ENCODE data around the gene ARHGAP42.

The ARHGAP42 gene

DNA sequence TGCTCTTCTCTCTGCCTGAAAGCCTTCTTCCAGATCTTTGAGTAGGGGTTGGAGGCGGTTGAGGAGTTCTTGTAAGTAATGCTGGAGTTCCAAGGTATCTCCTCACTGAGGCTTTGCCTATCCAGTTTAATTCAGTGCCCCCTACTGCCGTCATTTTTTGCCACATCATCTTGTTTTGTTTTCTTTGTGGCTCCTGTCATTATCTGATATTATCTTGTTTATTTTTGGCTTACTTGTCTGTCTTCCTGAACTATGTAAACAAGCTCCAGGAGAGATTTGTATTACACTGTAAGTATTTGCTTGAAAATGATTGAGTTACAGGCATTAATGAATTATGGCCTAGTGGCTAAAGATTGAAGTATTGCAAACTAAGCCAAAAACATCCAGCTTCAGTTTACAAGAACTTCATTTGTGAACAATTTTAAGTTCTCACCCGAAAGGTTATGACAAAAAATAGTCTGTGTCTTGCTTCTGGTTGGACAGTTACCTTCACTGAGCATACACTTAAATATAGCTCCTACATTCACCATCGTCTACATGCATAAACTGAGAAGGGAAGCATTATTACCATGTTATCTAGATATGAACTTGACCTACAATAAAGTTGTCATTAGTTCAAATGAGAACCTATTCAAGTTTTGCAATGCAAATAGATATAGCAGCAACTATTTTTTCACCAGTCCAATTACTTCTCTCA lies 154.8 kb downstream of the ARHGAP42 start:
- no peak for DNase-seq

DNA sequence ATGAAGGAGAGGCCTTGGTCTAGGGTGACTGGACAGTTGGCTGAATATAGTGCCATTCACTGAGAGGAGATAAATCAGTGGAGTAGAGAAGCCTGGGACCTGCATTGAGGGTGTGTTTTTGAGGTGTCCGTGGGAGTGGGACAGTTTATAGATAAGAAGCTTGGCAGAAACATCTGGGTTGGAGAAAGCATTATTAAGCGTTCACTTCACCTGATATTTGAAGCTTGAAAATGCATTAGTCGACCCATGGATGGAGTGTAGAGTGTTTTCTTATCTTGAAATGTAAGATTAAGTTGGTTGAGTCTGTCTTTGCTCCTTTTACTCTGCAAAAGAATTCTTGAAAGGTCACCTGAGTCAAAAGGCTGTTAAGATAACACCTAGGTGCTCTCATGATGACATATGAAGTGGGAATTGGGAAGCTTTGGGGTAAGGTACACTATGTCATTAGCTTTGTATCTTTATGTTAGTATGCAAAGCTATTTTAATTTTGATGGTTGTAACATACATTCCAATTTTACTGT lies 160.7 kb downstream of the ARHGAP42 start:
- DNase-seq, result no peak

DNA sequence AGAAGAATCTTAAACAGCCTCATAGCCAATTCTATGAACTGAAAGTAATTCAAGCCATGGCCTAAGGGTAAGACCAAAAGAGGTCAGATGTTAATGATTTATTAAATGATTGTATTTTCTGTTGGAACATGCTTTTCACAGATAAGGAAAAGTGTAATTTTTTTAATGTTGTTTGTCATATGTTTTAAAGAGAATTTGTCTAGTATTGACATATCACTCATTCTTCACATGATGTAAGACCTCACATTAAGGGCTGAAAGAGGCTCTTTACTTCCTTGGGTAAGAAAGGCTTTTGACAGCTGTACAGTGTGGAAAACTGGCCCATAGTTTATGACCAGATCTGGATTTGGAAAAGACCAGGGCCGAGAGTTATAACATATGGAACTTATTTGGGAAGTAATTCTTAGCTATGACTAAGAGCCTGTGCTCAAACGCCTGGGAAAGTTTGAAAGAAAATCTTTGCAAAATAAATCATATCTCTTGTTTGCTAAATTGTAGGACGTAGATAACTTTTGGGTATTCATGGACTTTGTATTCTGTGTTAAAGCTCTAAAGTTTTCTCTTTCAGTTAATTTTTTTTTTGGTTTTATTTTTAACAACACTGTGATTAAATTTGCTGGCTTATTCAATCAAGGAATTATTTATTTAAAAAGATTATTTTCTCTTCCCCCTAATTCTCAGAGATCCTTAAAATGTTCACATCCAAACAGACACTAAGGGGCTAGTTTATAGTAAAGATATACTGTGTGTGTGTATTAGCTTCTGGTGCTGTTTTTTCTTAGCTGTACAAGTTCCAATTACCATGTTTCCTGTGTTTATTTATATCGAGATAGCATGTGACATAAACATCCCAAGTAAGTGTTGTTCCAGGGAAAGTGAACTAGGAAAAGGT lies 162.2 kb downstream of the ARHGAP42 start:
- no peak for DNase-seq

DNA sequence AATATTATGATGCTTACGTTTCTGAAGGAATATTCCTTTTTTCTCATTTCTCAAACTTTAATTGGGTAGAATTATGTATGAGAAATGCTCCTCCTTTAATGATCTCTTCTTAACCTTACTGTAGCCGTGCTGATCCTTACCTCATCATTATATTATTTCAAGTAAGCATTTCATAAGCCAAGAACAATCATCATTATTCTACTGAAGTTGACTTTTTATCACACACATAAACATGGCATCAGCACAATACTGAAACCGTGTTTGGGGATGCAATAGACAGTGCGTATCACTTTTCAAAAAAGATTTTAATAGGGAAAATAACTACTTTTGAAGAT lies 162.8 kb downstream of the ARHGAP42 start:
- DNase-seq, result no peak

DNA sequence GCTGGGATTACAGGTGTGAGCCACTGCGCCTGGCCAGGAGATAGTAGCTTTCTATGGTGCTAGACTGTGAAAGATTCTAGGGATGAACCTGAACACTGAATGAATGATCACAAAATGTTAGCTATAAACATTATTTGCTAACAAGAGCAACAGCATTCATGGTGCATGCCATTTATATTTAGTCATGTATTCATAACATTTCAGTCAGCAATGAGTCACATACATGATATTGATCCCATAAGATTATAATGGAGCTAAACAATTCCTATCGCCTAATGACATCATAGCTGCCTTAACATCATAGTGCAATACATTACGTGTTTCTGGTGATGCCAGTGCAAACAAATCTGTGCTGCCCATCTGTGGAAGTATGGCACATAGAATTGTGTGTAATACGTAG lies 164.1 kb downstream of the ARHGAP42 start:
- DNase-seq, result no peak

DNA sequence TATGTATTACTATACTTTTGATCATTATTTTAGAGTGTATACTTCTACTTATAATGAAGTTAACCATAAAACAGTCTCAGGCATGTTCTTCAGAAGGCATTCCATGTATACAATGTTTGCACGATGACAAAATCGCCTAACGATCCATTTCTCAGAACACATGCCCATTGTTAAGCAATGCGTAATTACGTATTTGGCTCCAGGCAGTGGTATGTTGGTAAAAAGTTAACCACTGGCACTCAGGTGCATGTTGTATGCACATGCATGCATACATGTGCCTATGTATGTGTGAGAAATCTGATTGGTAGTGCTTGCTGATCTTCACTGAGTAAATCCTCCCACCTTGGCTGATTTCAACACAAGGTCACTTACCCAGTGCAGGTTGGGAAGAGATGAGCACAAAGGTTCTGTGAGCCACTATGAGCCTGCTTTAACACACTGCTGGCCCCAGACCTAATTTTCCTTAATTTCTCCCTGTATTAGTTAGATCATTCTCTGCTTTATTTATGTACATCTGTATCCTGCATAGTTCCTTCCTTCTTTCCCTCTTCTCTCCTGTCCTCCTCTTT lies 164.6 kb downstream of the ARHGAP42 start:
- DNase-seq, result no peak

DNA sequence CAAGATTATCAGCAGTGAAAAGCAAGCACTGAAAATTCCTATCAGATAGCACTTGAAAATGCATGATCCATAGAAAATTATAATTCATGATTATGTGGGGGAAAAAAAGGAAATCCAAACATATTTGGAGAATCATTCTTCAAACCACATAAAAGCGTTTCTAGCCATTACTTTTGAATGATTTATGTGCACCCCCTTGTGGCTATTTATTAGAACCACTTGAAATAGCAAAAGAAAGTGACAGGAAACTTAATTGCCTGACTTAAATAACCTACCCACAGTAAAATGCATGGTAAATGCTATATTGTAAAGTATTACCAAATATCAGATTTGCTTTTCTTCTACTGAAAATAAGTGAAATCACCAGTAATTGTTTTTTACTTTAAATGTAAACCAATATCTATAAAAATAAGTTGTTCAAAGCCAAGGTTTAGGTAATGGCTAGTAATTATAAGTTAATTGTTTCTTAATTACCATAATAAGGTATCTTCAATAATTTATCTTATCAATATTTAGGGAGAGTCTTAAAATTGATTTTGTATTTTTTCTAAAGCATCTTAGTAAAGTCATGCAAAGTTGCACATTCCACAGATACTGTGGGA lies 168.5 kb downstream of the ARHGAP42 start:
- DNase-seq, result no peak

DNA sequence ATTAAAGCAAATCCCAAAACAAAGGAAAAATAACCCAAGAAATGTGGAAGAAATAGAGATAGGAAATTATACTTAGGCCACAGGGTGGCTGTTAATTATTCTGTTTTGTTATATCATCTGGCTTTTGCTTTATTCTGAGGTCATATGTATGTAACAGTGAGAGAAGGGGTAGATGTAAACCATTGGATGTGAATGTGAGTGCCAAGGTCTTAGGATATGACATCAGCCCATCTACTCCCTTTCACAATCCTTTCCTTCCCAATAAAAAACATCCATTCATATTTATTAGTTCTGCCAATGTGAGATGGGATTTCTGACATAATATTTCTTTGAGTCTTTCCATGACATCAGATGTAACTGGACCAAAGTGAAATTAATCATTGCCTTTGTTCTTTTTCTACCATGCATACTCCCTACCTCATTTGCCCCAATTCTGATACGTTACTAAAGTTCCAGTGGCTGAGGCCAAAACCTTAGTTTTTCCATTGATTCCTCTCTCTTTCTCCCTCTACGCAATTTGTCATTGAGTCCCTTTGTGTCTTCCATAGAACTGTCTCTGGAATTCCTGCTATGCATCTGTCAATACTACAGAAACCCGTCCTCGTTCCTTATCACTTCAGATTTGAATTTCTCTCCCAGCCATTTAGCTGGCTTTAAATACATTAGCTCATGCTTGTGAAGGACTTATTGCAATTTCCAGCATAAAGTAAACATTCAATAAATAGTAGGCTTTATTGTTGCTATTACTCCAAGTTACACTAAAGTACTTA lies 170.3 kb downstream of the ARHGAP42 start:
- no peak for DNase-seq

DNA sequence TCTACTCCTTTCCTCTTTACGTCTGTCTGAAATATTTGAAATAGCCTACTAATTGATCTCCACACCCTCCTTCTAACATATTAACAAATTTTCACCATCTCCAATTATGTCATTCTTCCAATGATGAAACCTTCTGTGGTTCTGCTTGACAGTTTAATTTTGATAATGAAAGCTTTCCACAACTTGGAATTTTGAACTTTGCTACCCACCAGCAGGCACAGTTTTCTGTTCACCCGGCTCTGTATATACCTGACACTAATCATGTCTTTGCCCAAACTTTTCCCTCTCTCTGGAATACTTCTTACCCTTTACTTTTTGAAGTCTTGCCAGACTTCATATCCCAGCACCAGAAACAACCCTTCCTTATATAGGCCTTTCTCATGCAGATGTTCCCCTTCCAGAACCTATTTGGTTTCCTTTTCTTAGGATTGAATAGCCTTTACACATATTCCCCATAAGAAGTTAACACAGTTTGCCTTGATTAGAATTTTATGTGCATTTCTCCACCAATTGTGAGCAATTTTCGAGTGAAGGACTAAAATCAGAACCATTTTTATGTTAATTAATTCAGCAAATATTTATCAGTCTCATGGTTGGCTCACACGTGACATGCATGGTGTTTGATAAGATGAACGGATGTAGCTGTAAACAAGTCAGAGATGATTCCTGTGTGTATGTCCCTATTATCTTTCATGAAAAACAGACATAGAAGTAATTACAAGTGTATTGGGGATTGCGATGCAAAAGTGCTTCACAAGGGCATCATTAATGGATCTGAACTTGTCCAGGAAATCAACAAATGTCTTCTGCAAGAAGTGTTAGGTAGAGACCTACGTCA lies 173.4 kb downstream of the ARHGAP42 start:
- DNase-seq, result no peak

DNA sequence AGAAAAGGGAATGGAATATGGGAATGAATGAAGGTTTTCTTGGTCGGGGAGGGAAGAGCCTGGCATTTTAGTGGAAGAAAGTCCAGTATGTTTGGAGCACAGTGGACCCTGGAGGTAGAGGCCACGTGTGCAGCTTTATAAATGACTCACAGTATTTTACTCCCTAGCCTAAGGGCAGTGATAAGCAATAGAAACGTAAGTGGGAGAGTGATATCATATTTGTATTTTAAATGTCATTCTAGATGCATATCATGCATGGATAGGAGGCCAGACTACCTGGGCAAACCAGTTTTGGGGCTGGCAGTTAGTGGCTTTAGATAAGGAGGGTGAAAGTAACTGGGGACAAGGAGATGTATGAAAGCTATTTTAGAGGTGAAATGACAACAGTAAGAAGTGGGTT lies 174.1 kb downstream of the ARHGAP42 start:
- DNase-seq, result no peak

DNA sequence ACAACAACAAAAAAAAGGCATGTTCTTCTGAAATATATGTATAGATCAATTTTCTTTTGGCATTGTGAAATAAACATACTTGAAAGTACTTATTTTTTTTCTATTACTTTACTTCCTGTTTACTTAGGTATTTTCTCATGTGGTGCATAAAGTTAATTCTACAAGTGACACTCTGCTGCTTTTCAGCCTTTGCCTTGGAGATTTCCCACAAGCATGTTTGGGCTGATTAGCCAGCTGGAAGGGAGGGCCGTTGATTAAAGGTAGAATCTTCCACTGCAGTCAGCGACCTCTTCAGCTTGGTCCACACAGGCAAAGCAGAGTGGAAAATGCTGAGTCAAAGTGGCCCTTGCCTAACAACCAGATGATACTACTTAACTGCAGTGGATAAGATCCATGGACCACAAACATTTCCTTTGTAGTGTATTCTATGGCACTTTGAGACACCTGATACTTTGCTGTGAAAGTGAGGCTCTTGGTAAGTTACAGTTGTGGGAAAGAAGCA lies 176.0 kb downstream of the ARHGAP42 start:
- DNase-seq, result no peak

DNA sequence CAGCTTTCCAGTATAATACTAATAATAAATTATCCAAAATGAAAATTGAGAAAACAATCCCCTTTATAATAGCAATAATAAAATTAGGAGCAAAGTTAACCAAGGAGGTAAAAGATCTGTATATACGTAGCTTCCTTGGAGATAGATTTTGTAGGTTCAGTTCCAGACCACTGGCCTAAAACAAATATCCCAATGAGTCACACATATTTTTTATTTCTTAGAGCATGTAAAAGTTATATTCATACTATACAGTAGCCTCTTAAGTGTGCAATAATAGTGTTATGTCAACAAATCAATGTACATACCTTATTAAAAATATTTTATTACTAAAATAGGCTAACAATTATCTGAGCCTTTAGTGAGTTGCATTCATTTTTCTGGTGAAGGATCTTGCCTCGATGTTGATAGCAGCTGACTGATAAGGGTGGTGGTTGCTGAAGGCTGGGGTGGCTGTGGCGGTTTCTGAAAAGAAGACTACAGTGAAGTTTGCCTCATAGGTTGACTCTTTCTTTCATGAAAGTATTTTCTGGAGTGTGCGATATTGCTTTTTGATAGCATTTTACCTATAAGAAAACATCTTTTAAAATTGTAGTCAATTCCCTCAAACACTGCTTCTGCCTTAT lies 178.5 kb downstream of the ARHGAP42 start:
- DNase-seq, result no peak

DNA sequence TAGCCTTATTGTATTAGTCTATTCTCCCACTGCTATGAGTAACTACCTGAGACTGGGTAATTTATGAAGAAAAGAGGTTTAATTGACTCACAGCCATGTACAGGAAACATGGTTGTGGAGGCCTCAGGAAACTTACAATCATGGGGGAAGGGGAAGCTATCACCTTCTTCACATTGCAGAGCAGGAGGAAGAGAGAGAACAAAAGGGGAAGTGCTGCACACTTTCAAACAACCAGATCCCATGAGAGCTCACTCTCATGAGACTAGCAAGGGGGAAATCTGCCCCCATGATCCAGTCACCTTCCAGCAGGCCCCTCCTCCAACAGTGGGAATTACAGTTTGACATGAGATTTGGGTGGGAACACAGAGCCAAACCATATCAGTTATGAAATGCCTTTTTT lies 179.4 kb downstream of the ARHGAP42 start:
- DNase-seq, result no peak

DNA sequence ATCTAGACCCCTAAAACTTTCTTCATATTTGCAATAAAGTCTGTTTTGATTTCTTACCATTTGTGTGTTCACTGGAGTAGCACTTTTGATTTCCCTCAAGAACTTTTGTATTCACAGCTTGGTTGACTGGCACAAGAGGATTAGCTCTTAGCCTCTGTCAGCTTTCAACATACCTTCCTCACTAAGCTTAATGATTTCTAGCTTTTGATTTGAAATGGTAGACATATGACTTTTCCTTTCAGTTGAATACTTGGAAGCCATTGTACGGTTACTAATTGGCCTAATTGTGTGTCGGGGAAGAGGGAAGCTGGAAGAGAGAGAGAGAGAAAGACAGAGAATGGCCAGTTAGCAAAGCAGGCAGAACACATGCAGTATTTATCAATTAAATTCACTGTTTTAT lies 180.5 kb downstream of the ARHGAP42 start:
- no peak for DNase-seq

DNA sequence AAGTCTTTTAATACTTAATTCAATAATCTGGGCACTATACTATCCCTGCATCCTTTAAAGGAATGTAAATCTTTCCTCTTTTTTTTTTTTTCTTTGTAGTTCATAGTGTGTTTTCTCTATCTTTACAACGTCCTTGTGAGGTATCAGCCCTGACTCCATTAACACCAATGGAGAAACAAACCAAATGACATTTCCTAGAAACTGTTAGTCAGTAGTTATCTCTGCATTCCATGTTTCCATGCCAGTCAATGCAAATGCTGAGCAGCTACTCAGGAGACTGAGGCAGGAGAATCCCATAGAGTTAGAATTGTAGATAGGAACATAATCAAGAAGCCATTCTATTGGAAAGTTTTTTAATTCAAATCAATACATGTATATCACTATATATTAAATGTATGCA lies 182.2 kb downstream of the ARHGAP42 start:
- DNase-seq, result no peak

DNA sequence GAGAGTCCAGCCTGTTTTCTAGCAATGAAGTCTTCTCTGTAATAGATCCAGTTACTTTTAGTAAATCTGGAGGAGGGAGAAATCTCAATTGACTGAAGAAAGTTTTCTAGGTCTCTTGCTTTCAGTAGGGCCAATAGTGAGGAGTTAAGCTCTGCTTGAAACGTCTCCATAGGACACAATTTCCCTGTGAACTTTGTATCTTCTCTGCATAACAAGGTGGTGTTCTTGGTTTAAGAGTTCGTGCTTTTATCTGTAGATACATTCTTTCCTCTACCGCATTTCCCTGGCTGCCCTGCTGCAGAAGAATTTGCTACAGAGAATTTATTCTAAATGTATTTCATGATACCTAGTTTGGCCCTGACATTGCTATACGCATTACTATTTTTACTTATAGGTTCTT lies 183.1 kb downstream of the ARHGAP42 start:
- DNase-seq, result no peak

DNA sequence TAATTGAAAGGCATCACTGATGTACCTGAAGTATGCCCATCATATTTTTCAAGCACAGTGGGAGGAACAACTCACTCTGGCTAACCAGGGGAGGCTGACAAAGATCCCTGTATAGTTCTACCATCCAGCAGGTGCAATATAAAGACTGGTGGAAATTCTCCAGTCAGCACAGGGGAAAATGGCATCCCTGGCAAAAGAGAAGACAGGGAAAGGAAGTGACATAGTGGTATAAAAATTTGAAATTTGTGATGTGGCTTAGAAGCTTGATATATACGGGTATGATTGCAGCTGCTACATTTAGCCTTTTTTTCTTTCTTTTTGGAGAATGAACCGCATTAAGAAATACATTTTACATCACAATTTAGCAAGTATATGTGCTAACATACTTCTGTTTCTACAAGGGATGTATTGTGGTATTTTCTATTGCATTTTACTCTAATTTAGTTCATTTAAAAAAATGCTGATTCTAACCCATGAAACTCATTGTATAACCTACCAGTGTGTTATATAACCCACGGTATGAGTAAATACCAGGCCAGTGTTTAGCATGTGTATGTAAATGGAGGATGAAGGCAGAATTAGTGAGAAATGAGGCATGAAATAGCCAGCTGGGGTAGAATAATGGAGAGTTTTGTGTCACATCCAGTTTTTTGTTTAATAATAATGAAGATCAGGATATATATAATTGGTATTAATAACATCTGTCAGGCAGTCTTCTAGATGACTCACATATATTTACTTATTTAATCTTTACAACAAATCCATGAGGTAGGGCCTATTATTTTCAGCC lies 186.1 kb downstream of the ARHGAP42 start:
- no peak for DNase-seq

DNA sequence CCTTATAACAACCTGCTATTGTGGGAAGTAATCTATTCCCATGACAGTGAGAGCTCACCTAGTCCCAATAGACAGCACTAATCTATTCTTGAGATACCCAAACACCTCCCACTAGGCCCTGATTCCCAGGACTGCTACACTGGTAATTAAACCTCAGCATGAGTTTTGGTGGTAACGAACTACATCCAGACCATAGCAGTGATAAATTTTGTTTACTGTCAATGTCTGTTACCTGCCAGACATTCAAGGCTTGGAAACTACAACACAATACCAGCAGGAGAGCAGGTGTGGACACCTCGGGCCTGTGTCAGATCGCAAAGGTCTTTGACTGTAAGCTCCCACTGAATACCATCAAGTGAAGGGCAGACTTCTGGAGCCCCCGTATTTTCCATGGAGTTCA lies 187.1 kb downstream of the ARHGAP42 start:
- no peak for DNase-seq

DNA sequence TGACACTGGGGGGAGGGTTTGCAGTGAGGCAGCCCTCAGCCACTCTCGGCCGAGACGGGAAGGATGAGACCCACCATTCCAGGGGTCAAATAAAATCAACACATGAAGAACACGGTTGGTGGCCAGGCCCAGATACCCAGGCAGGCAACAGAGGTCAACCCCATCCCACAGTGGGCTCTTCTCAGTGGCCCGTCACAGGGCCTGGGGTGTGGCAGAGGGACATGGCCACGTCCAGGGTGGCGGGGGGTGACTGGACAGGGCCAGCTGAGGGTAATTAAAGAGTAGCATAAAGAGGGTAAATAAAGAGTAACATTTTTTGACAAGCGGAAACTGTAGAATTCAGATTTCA lies 188.4 kb downstream of the ARHGAP42 start:
- no peak for DNase-seq

DNA sequence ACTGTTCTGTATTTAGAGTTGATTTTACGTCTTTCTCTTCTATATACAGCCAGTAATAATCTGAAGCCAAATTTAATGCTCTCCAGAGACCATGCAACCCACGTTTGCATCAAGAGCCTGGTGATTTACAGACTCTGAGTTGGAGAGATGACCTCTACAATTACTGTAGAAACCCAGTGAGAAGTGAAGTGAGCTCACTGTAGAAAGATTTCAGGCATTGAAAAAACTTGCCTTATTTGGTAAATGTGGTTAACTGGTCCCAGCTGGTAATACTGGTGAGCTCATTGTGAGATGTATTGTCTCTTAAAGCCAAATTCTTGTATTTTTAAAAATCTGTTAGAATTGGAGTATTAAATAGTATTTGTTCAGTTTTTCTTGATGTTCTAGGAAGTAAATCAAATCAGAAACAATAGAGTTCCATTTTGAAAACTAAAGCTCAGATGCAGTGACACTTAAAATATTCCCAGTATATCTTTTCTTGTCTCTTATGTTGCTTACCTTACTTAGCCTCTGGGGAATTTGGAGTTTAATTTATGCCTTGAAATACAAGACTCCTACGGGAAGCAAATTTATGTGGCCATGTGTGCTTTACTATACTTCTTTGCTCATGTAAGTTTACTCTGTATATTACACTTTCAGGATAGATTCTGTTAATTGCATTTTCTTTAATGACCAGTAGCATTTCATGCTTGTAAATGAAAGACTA lies 189.9 kb downstream of the ARHGAP42 start:
- no peak for DNase-seq
